Measurements from ENCODE around the gene RIOK2.
A peak's percentile ranks its signal among the peaks of the same experiment; 100 is the strongest.
"Not testable (repeated sequence)": the region's sequence is repeated elsewhere in the genome, so short reads cannot be mapped to it uniquely, and the experiment has no call there.

Gene RIOK2

GRCh38 chr5:97183100-97183929, at the start of gene RIOK2:
Gene RIOK2, minus strand, starts transcription at chr5:97183247. Its CDS starts 56 bp downstream, at chr5:97183191.
- DNase-seq, result peak; percentile 98

DNA sequence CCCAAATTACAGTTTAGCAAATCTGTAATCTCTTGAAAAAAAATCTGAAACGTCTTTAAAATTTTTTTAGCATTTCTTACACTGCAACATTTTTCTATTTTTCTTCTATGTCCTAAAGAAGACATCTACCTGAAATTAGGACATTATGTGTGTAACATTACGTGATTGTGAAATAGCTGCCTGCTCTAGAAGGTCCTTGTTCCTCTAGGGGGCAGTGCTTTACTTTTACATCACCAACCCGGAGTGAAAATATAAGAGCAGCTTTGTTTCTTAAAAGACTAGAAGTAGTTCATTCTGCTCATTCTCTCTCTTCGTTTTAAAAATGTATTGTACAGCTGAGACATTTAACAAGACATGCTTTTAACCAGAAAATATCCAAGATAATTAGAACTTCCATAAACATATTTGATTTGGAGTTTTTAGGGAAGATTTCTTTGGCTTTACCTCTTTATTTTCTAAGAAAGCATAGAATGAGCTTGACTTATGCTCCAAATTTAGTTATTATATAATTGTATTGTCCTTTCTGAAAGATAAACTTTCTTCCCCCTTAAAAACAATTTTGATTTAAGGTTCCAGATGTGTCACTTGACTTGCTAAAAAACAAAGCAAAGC, 48.1 kb upstream of the RIOK2 start:
- DNase-seq, result peak; percentile 57

DNA sequence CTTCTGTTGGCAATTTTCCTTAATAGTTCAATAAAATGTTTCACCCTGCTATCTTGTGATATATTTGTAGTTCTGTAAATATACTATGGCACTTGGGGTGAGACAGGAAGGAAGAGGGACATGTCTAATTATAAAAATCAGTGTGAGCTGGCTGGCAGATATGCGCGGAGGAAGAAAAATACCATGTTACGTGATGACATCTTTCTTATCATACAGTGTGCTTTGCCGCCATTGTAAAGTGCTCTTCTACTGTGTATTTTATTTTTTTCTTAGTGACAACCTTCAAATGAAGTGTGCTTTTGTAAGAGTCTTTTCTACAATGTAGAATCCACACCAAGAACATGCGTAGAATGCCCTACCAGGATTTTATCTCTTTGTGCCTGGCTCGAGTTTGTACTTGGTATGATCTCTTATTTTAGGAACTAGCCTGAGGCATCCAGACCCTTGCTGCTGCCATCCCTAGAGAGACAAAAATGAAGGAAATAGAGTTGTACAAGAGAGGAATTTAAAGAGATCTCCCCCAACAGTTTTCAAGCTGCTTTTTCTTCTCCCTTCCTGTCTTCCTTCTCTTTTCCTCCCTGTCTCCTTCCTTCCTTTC, 46.7 kb upstream of the RIOK2 start:
- no peak for DNase-seq

DNA sequence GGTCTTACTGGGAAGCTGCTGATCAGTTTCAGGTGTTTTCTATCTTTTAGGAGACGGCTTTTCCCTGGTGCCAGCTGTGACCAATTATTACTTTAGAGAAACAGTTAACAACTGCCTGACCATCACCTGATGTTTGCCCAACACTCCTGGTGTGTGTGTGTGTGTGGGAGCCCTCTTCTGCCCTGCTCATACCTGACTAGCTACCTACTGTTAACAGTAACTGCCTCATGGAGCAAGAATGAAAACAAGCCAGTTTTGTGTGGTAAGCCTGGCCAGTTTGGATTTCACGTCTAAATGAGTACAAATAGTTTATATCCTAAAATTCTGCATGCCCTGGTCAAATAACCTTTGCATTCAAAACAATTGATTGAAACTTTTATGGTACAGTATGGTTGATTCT, 46.1 kb upstream of the RIOK2 start:
- DNase-seq, result no peak

- DNase-seq, result no peak
Measured at GRCh38 chr5:97225222-97225621, 42.2 kb upstream of the RIOK2 start.

GRCh38 chr5:97224112-97224750, 41.2 kb upstream of the RIOK2 start:
- DNase-seq, result no peak

GRCh38 chr5:97223596-97223995, 40.5 kb upstream of the RIOK2 start:
- DNase-seq, result no peak

GRCh38 chr5:97209343-97209742, 26.3 kb upstream of the RIOK2 start:
- no peak for DNase-seq

- DNase-seq, result no peak
Measured at GRCh38 chr5:97208714-97209113, 25.7 kb upstream of the RIOK2 start.

- DNase-seq, result no peak
Measured at GRCh38 chr5:97208184-97208713, 25.2 kb upstream of the RIOK2 start.

- DNase-seq, result no peak
Measured at GRCh38 chr5:97194366-97194765, 11.3 kb upstream of the RIOK2 start.

- no peak for DNase-seq
Measured at GRCh38 chr5:97193355-97193688, 10.3 kb upstream of the RIOK2 start.

- no peak for DNase-seq
Measured at GRCh38 chr5:97192580-97193354, 9.7 kb upstream of the RIOK2 start.

DNA sequence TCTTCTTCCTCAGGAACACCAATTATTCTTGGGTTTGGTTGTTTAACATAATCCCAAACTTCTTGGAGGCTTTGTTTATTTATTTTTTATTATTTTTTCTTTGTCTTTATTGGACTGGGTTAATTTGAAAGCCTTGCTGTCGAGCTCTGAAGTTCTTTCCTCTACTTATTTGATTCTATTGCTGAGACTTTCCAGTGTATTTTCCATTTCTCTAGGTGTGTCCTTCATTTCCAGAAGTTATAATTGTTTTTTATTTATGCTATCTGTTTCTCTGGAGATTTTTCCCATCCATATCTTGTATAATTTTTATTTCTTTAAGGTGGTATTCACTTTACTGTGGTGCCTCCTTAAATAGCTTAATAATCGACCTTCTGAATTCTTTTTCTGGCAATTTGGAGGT, 8.8 kb upstream of the RIOK2 start:
- DNase-seq, result no peak

DNA sequence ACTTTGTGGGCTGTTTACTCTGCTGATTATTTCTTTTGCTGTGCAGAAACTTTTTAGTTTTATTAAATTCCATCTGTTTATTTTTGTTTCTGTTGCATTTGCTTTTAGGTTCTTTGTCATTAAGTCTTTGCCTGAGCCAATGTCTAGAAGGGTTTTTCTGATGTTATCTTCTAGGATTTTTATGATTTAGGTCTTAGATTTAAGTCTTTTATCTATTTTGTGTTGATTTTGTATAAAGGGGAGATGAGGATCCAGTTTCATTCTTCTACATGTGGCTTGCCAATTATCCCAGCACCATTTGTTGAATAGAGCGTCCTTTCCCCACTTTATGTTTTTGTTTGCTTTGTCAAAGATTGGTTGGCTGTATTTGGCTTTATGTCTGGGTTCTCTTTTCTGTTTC, 6.5 kb upstream of the RIOK2 start:
- DNase-seq, result not testable (repeated sequence)

- no peak for DNase-seq
Measured at GRCh38 chr5:97183930-97184213, 825 bp upstream of the RIOK2 start.

DNA sequence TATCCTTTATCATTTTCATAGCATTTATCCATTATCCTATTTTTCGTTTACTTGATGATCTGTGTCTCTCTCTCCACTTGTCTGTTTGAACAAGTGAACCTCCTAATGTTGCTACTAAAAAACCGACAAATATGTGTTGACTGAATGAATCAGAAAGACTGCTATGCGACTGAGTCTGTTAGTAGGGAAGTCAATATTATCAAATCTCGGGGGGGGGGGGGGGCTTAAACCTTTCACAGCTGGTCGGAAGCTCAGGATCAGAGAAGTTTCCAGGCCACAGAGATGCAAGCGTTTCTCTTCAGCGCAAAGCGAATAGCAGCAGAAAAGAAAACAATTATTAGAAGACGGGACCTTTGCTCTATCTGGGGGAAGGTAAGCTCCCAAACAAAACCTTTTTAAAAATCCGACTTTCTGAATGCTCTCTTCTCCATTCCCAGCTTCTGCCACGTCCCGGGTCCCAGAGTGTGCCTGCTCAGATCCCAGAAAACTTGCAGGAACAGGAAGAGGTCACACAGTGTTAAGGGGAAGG, 412 bp downstream of the RIOK2 start:
- no peak for DNase-seq

DNA sequence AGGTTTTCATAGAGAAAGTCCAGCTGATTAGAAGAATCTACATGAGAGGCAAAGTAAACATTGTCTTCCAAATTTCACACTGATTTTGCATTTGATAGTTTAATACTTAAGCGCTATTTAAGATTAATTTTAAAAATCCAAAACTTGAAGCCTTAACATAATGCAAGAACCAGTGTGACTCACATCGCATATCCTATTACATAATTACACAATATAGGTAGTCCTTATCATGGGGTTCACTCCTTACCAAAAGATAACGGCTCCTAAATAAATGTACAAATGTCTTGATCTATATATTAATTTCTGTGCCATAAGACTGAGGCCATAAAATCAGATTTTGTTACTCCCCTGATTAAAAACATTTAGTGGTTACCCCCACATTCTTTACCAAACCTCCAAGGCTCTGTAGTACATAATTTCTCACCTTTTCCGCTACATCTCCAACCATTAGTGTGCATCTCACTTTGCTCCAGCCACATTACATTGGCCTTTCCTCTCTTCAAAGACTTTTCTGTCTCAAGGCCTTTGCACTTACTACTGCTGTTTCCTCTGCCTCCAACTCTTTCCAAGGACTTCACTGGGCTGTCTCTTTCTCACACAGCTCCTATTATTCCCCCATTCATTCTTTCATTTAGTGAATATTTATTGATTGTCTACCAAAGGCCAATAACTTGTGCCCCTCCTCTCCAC, 1.0 kb downstream of the RIOK2 start:
- DNase-seq, result no peak

- DNase-seq, result not testable (repeated sequence)
Measured at GRCh38 chr5:97179457-97179856, 3.6 kb downstream of the RIOK2 start.

DNA sequence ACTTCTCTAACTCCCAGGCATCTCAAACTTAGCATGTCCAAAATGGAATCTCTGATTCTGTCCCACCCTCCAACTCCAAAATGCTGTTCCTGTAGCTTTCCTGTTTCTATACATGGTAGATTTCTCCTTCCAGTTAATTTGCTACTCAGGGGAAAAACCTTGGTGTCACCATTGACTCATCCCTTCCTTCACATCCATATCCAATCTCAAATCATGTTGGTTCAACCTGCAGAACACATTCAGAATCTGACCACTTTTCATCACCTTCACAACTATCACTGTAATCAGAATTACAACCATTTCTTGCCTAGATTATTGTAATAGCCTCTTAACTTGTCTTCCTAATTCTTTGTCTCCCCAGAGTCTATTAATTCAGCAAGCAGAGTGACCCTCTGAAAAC, 10.8 kb downstream of the RIOK2 start:
- no peak for DNase-seq

GRCh38 chr5:97171703-97172102, 11.3 kb downstream of the RIOK2 start:
- DNase-seq, result no peak

DNA sequence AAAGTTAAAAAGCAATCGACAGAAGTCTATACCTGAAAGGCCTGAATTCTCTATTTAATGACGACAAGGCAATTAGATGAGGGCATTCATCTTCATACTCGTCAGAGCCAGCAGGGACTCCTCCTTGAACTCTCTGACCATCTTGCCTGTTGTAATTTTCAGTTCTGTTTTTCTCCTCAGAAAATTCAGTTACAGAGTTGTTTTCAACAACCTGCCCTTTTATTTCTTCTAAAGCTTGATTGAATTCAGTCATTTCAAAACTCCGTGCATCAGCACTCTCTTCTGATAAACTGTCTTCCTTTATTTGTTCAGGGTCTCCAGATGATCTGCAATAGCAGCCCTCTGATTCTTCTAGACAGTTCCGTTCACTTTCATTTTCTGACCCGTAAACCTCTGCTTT, 15.6 kb downstream of the RIOK2 start:
- no peak for DNase-seq

Measured in retina (tissue), 1 donor.